ENCODE data around the gene BAZ2A.

DNA sequence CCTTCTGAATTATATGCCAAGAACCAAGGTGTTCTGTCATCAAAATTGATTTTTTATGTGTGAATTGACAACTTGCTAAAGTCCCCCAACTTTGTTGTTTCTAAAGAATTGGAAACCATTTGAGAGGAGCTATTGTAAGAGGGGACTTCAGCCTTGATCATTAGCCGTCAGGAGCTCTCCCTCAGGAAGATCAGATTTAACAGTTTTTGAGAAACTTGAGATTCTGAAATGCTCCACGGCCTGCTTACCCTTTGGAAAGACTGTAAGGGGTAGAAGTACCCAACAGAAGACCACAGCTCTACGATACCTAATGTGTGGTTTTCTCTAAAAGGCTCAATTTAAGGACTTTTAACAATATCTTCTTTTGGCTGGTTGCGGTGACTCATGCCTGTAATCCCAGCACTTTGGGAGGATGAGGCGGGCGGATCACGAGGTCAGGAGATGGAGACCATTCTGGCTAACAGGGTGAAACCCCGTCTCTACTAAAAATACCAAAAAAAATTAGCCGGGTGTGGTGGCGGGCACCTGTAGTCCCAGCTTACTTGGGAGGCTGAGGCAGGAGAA, 51.1 kb downstream of the BAZ2A start:
- TF ChIP-seq, protein P1, sequence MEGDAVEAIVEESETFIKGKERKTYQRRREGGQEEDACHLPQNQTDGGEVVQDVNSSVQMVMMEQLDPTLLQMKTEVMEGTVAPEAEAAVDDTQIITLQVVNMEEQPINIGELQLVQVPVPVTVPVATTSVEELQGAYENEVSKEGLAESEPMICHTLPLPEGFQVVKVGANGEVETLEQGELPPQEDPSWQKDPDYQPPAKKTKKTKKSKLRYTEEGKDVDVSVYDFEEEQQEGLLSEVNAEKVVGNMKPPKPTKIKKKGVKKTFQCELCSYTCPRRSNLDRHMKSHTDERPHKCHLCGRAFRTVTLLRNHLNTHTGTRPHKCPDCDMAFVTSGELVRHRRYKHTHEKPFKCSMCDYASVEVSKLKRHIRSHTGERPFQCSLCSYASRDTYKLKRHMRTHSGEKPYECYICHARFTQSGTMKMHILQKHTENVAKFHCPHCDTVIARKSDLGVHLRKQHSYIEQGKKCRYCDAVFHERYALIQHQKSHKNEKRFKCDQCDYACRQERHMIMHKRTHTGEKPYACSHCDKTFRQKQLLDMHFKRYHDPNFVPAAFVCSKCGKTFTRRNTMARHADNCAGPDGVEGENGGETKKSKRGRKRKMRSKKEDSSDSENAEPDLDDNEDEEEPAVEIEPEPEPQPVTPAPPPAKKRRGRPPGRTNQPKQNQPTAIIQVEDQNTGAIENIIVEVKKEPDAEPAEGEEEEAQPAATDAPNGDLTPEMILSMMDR (IDR thresholded peaks at IDR 0.05) = no peak
- no peak for TF ChIP-seq POLR2A (IDR thresholded peaks at IDR 0.05)

All from lower leg skin (tissue), 3 donors.